Mucosa of rectum (tissue), 2 donors: ENCODE results near the gene PLEKHH1.

Experiments used
- H3K27ac ChIP-seq, 2 donors: one replicate each; pipeline ENCODE4 v1.7.0; 2013; ENCODE audit warnings: inconsistent platforms in 2 of 2, low read depth in 2 of 2, low read length in 2 of 2
- H3K27me3 ChIP-seq, 2 donors: one replicate each; pipeline ENCODE4 v1.7.0; 2013; ENCODE audit warnings: low read length in 2 of 2; ENCODE audit not compliant: control insufficient read depth in 2 of 2, insufficient read depth in 2 of 2
- H3K36me3 ChIP-seq, 2 donors: one replicate each; pipeline ENCODE4 v1.7.0; 2013; ENCODE audit warnings: low read length in 2 of 2; ENCODE audit not compliant: control insufficient read depth in 2 of 2, insufficient read depth in 2 of 2
- H3K4me1 ChIP-seq, 2 donors: one replicate each; pipeline ENCODE4 v1.7.0; 2013; ENCODE audit warnings: low read length in 2 of 2, mild to moderate bottlenecking in 1 of 2; ENCODE audit not compliant: control insufficient read depth in 2 of 2, insufficient read depth in 2 of 2
- H3K4me3 ChIP-seq, 2 donors: one replicate each; pipeline ENCODE4 v1.7.0; 2013; ENCODE audit warnings: low read length in 2 of 2
- H3K9ac ChIP-seq, 2 donors: one replicate each; pipeline ENCODE4 v1.7.0; 2013; ENCODE audit warnings: low read length in 2 of 2, low read depth in 1 of 2, mild to moderate bottlenecking in 1 of 2
- H3K9me3 ChIP-seq, 2 donors: one replicate each; pipeline ENCODE4 v1.7.0; 2013; ENCODE audit warnings: low read length in 2 of 2; ENCODE audit not compliant: control insufficient read depth in 2 of 2
- donor health status: healthy.
- donor health status: Normal muscosa, but diverticular disease.

Gene PLEKHH1

GRCh38 chr14:67557656-67558055 lies 24.6 kb downstream of the PLEKHH1 start:
- peaks cover 18 to 36% of the 10 kb centered on the region in 2 donors for H3K36me3 ChIP-seq

GRCh38 chr14:67559639-67560038 lies 26.5 kb downstream of the PLEKHH1 start:
- no peak overlapping the region for H3K4me3 ChIP-seq
- H3K9ac ChIP-seq, result no peak overlapping the region
- H3K36me3 ChIP-seq, result peaks cover 15 to 31% of the 10 kb centered on the region in 2 donors
- no peaks in the 10 kb centered on the region for H3K4me1 ChIP-seq
- H3K27ac ChIP-seq, result no peak overlapping the region
- H3K9me3 ChIP-seq, result no peaks in the 10 kb centered on the region
- no peaks in the 10 kb centered on the region for H3K27me3 ChIP-seq

More at GRCh38 chr14:67557656-67558055, 24.6 kb downstream of the PLEKHH1 start:
- Histone ChIP-seq H3K9ac (no peak overlapping the region), H3K27me3 (no peaks in the 10 kb centered on the region), H3K27ac (no peak overlapping the region), H3K9me3 (no peaks in the 10 kb centered on the region), H3K4me3 (no peak overlapping the region), H3K4me1 (no peaks in the 10 kb centered on the region)

- Histone ChIP-seq H3K4me1 (no peaks in the 10 kb centered on the region), H3K9ac (no peak overlapping the region), H3K4me3 (no peak overlapping the region), H3K27me3 (no peaks in the 10 kb centered on the region), H3K27ac (no peak overlapping the region), H3K9me3 (no peaks in the 10 kb centered on the region), H3K36me3 (peaks cover 13 to 26% of the 10 kb centered on the region in 2 donors)
These were observed 29.1 kb downstream of the PLEKHH1 start for GRCh38 chr14:67562025-67562775.

GRCh38 chr14:67562776-67563150 lies 29.7 kb downstream of the PLEKHH1 start:
- Histone ChIP-seq H3K4me1 (no peaks in the 10 kb centered on the region), H3K27ac (no peak overlapping the region), H3K27me3 (no peaks in the 10 kb centered on the region), H3K4me3 (no peak overlapping the region), H3K9ac (no peak overlapping the region), H3K36me3 (peaks cover 12 to 22% of the 10 kb centered on the region in 2 donors), H3K9me3 (no peaks in the 10 kb centered on the region)

- Histone ChIP-seq H3K27me3 (no peaks in the 10 kb centered on the region), H3K4me1 (no peaks in the 10 kb centered on the region), H3K27ac (no peak overlapping the region), H3K9ac (no peak overlapping the region), H3K4me3 (no peak overlapping the region), H3K36me3 (peaks cover 3 to 16% of the 10 kb centered on the region in 2 donors), H3K9me3 (no peaks in the 10 kb centered on the region)
These were observed 31.1 kb downstream of the PLEKHH1 start for GRCh38 chr14:67564236-67564635.

- Histone ChIP-seq H3K27me3 (no peaks in the 10 kb centered on the region), H3K36me3 (peaks cover 8 to 11% of the 10 kb centered on the region in 2 donors), H3K27ac (no peak overlapping the region), H3K9ac (no peak overlapping the region), H3K4me3 (no peak overlapping the region), H3K9me3 (no peaks in the 10 kb centered on the region), H3K4me1 (no peaks in the 10 kb centered on the region)
These were observed 33.8 kb downstream of the PLEKHH1 start for GRCh38 chr14:67566908-67567307.

GRCh38 chr14:67567654-67568053 lies 34.6 kb downstream of the PLEKHH1 start:
- H3K27me3 ChIP-seq, result no peaks in the 10 kb centered on the region
- no peak overlapping the region for H3K27ac ChIP-seq
- H3K4me1 ChIP-seq, result no peaks in the 10 kb centered on the region
- H3K9ac ChIP-seq, result no peak overlapping the region
- no peak overlapping the region for H3K4me3 ChIP-seq
- H3K36me3 ChIP-seq, result peaks cover 5 to 8% of the 10 kb centered on the region in 2 donors
- H3K9me3 ChIP-seq, result no peaks in the 10 kb centered on the region

GRCh38 chr14:67569011-67569650 lies 36.0 kb downstream of the PLEKHH1 start:
- H3K27me3 ChIP-seq, result no peaks in the 10 kb centered on the region
- H3K4me1 ChIP-seq, result no peaks in the 10 kb centered on the region
- H3K36me3 ChIP-seq, result peaks cover 10 to 18% of the 10 kb centered on the region in 2 donors
- H3K27ac ChIP-seq, result no peak overlapping the region
- H3K9me3 ChIP-seq, result no peaks in the 10 kb centered on the region
- no peak overlapping the region for H3K9ac ChIP-seq
- H3K4me3 ChIP-seq, result no peak overlapping the region

- H3K27ac ChIP-seq, result no peak overlapping the region
- no peaks in the 10 kb centered on the region for H3K9me3 ChIP-seq
- no peak overlapping the region for H3K4me3 ChIP-seq
- H3K4me1 ChIP-seq, result no peaks in the 10 kb centered on the region
- H3K27me3 ChIP-seq, result no peaks in the 10 kb centered on the region
- H3K9ac ChIP-seq, result no peak overlapping the region
- peaks cover 13 to 23% of the 10 kb centered on the region in 2 donors for H3K36me3 ChIP-seq
These were observed 36.7 kb downstream of the PLEKHH1 start for GRCh38 chr14:67569651-67570290.

GRCh38 chr14:67570453-67570852 lies 37.4 kb downstream of the PLEKHH1 start:
- Histone ChIP-seq H3K27me3 (no peaks in the 10 kb centered on the region), H3K9ac (no peak overlapping the region), H3K4me1 (no peaks in the 10 kb centered on the region), H3K27ac (no peak overlapping the region), H3K36me3 (peaks cover 18 to 27% of the 10 kb centered on the region in 2 donors), H3K4me3 (no peak overlapping the region), H3K9me3 (no peaks in the 10 kb centered on the region)
